ENCODE measurements around the gene RAD9B.
"Not testable (repeated sequence)": the region's sequence is repeated elsewhere in the genome, so short reads cannot be mapped to it uniquely, and the experiment has no call there.

RAD9B gene

GRCh38 chr12:110520876-110521712 is 19.0 kb downstream of the RAD9B start:
- DNase-seq (ENCODE audit: low read depth in 1 of 2, low spot score in 1 of 2) = not testable (repeated sequence)

GRCh38 chr12:110528277-110528839 is 26.2 kb downstream of the RAD9B start:
- no peak for DNase-seq (ENCODE audit: low read depth in 1 of 2, low spot score in 1 of 2)

GRCh38 chr12:110530511-110530910 is 28.4 kb downstream of the RAD9B start:
- DNase-seq (ENCODE audit: low read depth in 1 of 2, low spot score in 1 of 2) = no peak

- DNase-seq (ENCODE audit: low read depth in 1 of 2, low spot score in 1 of 2) = no peak
Measured at GRCh38 chr12:110531741-110532333, 29.7 kb downstream of the RAD9B start.

- no peak for DNase-seq (ENCODE audit: low read depth in 1 of 2, low spot score in 1 of 2)
Measured at GRCh38 chr12:110532644-110533043, 30.5 kb downstream of the RAD9B start.

- no peak for DNase-seq (ENCODE audit: low read depth in 1 of 2, low spot score in 1 of 2)
Measured at GRCh38 chr12:110533607-110534006, 31.5 kb downstream of the RAD9B start.

- DNase-seq (ENCODE audit: low read depth in 1 of 2, low spot score in 1 of 2) = no peak
Measured at GRCh38 chr12:110534811-110535210, 32.7 kb downstream of the RAD9B start.

GRCh38 chr12:110536834-110537604 is 34.9 kb downstream of the RAD9B start:
- DNase-seq (ENCODE audit: low read depth in 1 of 2, low spot score in 1 of 2) = no peak

- no peak for DNase-seq (ENCODE audit: low read depth in 1 of 2, low spot score in 1 of 2)
Measured at GRCh38 chr12:110537605-110538409, 35.7 kb downstream of the RAD9B start.

- no peak for DNase-seq (ENCODE audit: low read depth in 1 of 2, low spot score in 1 of 2)
Measured at GRCh38 chr12:110538869-110539622, 36.9 kb downstream of the RAD9B start.

- no peak for DNase-seq (ENCODE audit: low read depth in 1 of 2, low spot score in 1 of 2)
Measured at GRCh38 chr12:110540048-110540447, 37.9 kb downstream of the RAD9B start.

- no peak for DNase-seq (ENCODE audit: low read depth in 1 of 2, low spot score in 1 of 2)
Measured at GRCh38 chr12:110543252-110543959, 41.3 kb downstream of the RAD9B start.

GRCh38 chr12:110543965-110544364 is 41.8 kb downstream of the RAD9B start:
- DNase-seq (ENCODE audit: low read depth in 1 of 2, low spot score in 1 of 2) = no peak

- not testable (repeated sequence) for DNase-seq (ENCODE audit: low read depth in 1 of 2, low spot score in 1 of 2)
Measured at GRCh38 chr12:110545259-110545658, 43.1 kb downstream of the RAD9B start.

GRCh38 chr12:110545812-110546211 is 43.7 kb downstream of the RAD9B start:
- no peak for DNase-seq (ENCODE audit: low read depth in 1 of 2, low spot score in 1 of 2)

GRCh38 chr12:110546339-110546738 is 44.2 kb downstream of the RAD9B start:
- DNase-seq (ENCODE audit: low read depth in 1 of 2, low spot score in 1 of 2) = no peak

- no peak for DNase-seq (ENCODE audit: low read depth in 1 of 2, low spot score in 1 of 2)
Measured at GRCh38 chr12:110547090-110547489, 45.0 kb downstream of the RAD9B start.

GRCh38 chr12:110548678-110549077 is 46.5 kb downstream of the RAD9B start:
- no peak for DNase-seq (ENCODE audit: low read depth in 1 of 2, low spot score in 1 of 2)

- no peak for DNase-seq (ENCODE audit: low read depth in 1 of 2, low spot score in 1 of 2)
Measured at GRCh38 chr12:110549716-110550115, 47.6 kb downstream of the RAD9B start.

Measured in stimulated activated CD4-positive, alpha-beta T cell treated with anti-CD3 and anti-CD28 coated beads, Interleukin-15, amount 100 ng/mL, for 1 hour (primary cell).